Airway epithelial cell (primary cell): Measurements from ENCODE around the gene TRH. TPM values are rescaled to one million over a fixed set of nuclear protein-coding genes. Genes with fewer than 3 reads are reported as not detected.

Experiments used
- total RNA-seq: library from RNA; depleted of rRNA; stranded (reverse); fragments of >200 nt; gene quantifications from 2 replicates; pipeline ENCODE4 v1.2.3, GENCODE V29; 2015

TRH gene, protein sequence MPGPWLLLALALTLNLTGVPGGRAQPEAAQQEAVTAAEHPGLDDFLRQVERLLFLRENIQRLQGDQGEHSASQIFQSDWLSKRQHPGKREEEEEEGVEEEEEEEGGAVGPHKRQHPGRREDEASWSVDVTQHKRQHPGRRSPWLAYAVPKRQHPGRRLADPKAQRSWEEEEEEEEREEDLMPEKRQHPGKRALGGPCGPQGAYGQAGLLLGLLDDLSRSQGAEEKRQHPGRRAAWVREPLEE
- not detected in 2 replicates for total RNA-seq

DNA sequence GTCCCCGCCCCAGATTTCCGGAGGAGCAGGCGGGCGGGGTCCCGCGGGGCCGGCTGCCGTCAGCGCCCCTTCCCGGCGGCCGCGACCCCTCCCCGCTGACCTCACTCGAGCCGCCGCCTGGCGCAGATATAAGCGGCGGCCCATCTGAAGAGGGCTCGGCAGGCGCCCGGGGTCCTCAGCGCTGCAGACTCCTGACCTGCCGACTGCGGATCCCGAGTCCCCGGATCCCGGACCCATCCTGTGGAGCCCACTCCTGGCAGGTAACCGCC lies at the start of gene TRH:
Gene TRH (plus strand): TSS at position 157 of the 269 bp plus-strand sequence. CDS start 1,097 bp downstream, outside the sequence.

Other genes starting within 250 kb of the TRH start
- gene TMCC1, start 81.0 kb upstream of the TRH start, total RNA-seq, result 11.7 and 18.0 TPM in 2 replicates
- not detected in 2 replicates for gene ALG1L2, start 107.1 kb downstream of the TRH start, total RNA-seq